Gastrocnemius medialis (tissue), 4 donors: Measurements from ENCODE around the gene ADGRL3.

Experiments used
- CTCF ChIP-seq, 5 experiments: fragments of 450-650 bp in 3 of 5; fragments of 200-600 bp in 2 of 5; sonication (generic) in 2 of 5; IDR thresholded peaks in 4 of 5; conservative IDR thresholded peaks in 1 of 5; 1 replicate in 4 of 5; 2 replicates in 1 of 5; pipeline ENCODE4 v1.5.1; 2016 to 2019; ENCODE audit warnings: antibody characterized with exemption in 5 of 5, mild to moderate bottlenecking in 3 of 5, moderate library complexity in 3 of 5
- POLR2A ChIP-seq, 2 donors: fragments of 450-650 bp; IDR thresholded peaks; one replicate each; pipeline ENCODE4 v1.6.1; 2017; ENCODE audit warnings: antibody characterized with exemption in 2 of 2, mild to moderate bottlenecking in 2 of 2, moderate library complexity in 2 of 2

- no peak for TF ChIP-seq CTCF (IDR thresholded peaks at IDR 0.05 in 4 of 5, conservative IDR thresholded peaks at IDR 0.05 in 1 of 5)
- TF ChIP-seq POLR2A (IDR thresholded peaks at IDR 0.05) = no peak
These were observed 795.7 kb downstream of the ADGRL3 start for GRCh38 chr4:61995717-61996340.
